GM10266 (cell line): ENCODE results near the gene SLC6A19.

ENCODE experiments used
- DNase-seq: peaks from one replicate; pipeline ENCODE4 v3.0.0; 2012; ENCODE audit errors: extremely low spot score
- TF ChIP-seq, protein P1 (sequence below): IDR thresholded peaks from 2 replicates; pipeline ENCODE4 v1.5.1; 2012; ENCODE audit warnings: mild to moderate bottlenecking, low read depth; ENCODE audit not compliant: control insufficient read depth, insufficient read depth; ENCODE audit errors: missing control alignments

Gene SLC6A19

DNA sequence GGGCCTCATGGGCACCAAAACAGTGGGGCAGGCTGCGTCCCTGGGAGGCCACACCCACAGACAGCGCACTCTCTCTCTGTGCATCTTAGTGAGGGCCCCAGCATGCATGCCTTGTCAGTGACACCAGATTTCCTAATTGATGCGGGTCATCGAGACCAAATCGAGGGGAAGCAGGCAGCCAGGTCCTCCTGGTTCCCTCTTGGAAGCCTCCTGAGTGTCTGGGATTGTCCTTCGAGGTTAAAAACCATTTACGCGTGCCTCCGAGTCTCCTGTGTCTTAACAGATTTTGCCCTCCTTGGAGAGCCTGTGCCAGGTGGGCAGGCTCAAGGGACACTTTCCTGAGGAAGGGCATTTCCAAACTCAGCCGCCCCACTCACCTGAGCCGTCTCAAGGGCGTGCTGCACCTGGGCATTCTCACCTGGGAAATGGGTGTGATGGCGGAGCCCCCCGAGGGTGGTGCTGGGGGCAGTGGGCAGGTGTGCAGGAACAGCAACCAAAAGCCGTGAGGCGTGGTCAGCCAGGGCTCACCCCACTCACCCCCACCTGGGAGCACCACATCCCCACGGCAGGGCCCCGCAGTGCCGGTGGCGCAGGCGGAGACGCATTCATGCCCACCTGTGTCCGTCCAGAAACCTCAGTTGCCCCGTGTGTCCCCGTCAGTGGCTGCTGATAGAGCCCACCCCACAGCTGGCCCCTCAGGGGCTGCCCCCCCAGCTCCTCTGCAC, 2.7 kb downstream of the SLC6A19 start:
- TF ChIP-seq, protein P1, sequence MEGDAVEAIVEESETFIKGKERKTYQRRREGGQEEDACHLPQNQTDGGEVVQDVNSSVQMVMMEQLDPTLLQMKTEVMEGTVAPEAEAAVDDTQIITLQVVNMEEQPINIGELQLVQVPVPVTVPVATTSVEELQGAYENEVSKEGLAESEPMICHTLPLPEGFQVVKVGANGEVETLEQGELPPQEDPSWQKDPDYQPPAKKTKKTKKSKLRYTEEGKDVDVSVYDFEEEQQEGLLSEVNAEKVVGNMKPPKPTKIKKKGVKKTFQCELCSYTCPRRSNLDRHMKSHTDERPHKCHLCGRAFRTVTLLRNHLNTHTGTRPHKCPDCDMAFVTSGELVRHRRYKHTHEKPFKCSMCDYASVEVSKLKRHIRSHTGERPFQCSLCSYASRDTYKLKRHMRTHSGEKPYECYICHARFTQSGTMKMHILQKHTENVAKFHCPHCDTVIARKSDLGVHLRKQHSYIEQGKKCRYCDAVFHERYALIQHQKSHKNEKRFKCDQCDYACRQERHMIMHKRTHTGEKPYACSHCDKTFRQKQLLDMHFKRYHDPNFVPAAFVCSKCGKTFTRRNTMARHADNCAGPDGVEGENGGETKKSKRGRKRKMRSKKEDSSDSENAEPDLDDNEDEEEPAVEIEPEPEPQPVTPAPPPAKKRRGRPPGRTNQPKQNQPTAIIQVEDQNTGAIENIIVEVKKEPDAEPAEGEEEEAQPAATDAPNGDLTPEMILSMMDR, result no peak
- DNase-seq, result no peak

DNA sequence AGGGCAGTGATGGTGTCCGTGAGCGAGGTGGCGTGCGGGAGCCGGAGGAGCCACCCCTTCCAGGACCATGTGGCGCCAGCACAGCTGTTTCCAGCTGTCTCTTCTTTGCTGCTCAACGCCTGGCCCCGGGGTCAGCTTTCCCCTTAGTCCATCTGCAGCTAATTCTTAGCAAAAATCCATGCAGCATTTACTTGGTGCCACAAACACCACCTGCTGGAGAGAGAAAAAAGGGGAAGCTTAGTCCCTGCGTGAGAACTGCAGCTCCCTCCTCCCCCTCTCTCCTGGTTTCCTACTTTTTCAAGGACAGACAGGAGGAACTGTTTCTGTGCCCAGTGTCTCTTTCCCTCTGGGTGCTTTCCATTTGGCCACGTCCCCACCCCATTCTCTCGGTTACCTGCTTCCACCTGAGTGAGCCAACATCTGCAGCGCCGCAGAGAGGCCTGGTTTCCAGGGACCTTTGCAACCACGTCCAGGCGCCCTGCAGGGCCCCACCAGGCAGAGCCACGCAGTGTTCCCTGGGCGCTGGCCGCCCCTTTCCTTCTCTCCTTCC, 3.4 kb downstream of the SLC6A19 start:
- TF ChIP-seq, protein P1, result no peak
- no peak for DNase-seq

DNA sequence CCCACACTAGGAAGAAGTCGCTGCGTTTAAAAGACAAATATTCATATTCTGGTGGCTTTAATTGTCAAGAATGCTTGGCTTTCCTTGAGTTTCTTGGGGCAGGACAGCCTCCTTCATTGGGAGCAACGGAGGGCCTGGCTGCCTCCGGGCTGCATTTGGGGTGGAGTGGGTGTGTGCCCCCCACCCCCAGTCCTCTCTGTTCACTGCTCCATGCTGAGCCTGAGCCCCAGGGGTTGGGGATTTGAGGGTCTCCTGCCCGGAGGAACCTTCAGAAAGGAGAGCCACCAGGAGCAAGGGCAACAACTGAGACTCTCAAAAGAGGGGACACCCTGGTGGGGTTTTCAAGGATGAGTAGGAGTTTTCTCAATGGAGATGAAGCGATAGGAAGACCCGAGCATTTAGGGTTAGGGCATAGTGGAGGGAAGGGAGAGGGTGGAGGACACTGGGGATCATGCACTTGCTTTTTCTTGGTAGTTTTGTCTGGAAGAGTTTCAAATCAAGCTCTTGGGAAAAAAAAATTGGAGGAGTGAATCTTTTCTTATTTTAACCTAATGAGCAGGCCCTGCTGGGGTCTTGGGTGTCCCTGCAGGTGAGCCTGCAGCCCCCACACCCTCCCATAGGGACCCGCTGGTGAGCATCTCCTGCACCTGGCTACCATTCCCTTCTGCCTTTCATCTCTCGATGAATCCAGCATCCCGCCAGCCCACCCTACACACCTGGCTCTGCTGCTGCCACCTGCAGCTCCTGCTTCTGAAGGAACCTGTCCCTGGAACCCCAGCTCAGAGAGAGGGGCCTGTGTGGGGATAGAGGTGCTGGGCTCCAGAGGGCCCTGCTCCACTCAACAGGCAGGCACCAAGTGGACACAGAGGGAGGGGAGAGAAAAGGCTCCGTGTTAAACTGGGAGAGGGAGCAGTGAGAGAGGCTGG, 4.1 kb downstream of the SLC6A19 start:
- no peak for DNase-seq
- TF ChIP-seq, protein P1, result no peak

DNA sequence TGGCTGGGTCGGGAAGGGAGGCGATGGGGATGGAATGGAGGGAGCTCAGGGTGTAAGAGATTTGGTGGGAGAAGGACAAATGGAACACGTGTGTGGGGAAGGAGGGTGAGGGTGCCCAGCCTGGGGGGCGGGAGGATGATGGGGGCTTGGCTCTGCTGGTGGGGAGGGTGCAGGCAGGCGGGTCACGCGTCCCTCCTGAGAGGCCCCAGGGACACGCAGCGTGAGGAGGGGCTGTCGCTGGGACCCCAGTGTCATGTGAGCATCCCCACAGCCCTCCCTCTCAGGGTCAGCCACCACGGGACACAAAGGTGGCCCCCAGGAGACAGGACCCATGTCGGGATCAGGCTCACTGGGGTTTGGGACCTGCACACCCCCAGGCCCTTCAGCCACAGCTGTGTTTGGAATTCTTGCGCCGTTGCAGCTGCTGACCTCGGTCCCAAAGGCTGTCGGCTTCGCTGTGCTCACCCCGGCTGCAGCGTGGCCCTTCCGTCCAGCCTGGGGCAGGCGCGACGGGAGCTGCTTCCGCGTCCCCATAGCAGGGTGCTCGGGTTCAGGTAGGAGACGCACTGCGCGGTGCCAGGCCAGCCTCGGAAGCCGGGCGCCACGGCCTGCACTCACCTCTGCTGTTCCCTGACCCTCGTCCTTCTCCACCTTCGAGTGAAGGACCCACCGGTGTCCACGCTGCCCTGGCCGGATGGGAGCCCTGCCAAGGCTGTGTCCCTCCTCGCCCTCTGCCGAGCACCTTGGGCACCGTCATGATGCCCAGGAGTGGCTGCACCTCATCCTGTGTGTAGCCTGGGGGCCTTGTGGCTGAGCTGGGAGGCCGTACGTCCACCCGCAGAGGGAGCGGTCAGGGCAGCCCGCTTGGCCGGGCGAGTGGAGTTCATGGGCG, 5.4 kb downstream of the SLC6A19 start:
- TF ChIP-seq, protein P1, result no peak
- DNase-seq, result no peak

DNA sequence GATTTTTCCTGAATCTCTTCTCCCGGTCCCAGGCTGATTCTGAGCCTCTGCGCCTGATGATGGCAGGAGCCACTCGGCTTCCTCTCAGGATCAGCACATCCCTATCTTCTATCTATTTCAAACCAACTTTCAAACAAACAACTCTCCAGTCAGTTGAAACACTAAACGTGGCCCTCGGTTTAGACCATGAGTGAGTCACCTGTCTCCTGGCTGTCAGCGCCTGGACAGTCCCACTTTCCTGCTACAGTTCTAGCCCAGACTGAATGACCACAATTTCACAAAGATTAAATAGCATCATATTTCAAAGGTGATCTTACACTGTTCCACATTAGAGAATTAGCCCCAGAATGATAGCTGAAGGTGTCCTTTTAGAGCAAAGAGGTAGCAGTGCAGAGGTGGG, 6.2 kb downstream of the SLC6A19 start:
- no peak for DNase-seq
- TF ChIP-seq, protein P1, result no peak

DNA sequence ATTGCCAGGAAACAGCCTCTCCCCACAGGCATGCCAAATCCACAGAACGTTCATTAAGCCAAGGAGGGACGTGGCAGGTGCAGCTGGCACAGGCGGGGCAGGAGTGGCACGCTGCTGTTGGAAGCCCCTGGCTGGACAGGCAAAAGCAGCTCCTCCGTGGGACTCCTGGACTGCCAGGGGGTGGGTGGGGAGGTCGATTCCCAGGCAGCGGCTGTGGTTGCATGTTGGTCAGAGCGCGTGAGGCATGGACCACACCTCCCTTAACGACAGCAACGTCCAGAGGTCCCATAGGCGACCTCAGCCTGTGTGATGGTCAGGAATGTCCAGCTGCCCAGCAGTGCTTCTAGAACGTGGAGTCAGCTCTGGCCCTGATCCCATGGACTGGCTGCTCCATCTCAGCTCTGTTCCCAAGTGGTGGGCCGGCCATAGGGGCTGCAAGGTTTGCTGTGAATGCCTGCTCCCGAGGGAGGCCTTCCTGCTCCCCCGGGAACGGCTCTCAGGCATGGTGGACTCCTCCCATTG, 6.9 kb downstream of the SLC6A19 start:
- TF ChIP-seq, protein P1, result no peak
- DNase-seq, result no peak
